ENCODE measurements around the gene CACNG1. TPM values are rescaled to one million over a fixed set of nuclear protein-coding genes. Genes with fewer than 3 reads are reported as not detected.

The CACNG1 gene
- total RNA-seq, 3 donors from 2014 or later = not detected

DNA sequence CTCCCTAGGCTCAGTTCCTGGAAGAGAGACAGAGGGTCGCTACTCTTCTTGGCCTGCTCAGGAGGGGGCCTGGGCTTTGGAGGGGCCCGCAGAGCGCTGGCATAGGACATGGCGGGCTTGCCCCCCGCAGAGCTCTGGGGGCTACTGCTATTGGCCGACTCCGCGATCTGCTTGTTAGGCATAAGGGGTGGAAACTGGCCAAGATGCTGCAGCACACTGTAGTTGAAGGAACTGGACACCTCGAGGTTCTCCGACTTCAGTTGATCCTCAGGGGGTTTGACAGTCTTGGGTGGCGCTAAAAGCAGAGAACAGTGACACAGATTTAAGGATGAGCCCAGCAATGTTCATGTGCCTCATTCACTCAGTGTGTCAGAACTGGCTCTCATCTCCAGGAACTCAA, 33.9 kb downstream of the CACNG1 start:
- Histone ChIP-seq H3K4me3 (no peak overlapping the region), H3K27ac (no peak overlapping the region), H3K4me1 (no peaks in the 10 kb centered on the region), H3K9me3 (no peaks in the 10 kb centered on the region), H3K36me3 (no peaks in the 10 kb centered on the region), H3K27me3 (no peaks in the 10 kb centered on the region)
- TF ChIP-seq, protein P1, sequence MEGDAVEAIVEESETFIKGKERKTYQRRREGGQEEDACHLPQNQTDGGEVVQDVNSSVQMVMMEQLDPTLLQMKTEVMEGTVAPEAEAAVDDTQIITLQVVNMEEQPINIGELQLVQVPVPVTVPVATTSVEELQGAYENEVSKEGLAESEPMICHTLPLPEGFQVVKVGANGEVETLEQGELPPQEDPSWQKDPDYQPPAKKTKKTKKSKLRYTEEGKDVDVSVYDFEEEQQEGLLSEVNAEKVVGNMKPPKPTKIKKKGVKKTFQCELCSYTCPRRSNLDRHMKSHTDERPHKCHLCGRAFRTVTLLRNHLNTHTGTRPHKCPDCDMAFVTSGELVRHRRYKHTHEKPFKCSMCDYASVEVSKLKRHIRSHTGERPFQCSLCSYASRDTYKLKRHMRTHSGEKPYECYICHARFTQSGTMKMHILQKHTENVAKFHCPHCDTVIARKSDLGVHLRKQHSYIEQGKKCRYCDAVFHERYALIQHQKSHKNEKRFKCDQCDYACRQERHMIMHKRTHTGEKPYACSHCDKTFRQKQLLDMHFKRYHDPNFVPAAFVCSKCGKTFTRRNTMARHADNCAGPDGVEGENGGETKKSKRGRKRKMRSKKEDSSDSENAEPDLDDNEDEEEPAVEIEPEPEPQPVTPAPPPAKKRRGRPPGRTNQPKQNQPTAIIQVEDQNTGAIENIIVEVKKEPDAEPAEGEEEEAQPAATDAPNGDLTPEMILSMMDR (IDR thresholded peaks at IDR 0.05) = no peak
- intact Hi-C loops (cut with DNase I; ENCODE audit: low total_unique reads) = no loop called here
- no peak for DNase-seq (ENCODE audit: low spot score in 2 of 2)

GRCh38 chr17:67079491-67079890, 35.1 kb downstream of the CACNG1 start:
- intact Hi-C loops (cut with DNase I; ENCODE audit: low total_unique reads) = no loop called here
- Histone ChIP-seq H3K4me3 (no peak overlapping the region), H3K36me3 (no peaks in the 10 kb centered on the region), H3K4me1 (no peaks in the 10 kb centered on the region), H3K9me3 (no peaks in the 10 kb centered on the region), H3K27me3 (no peaks in the 10 kb centered on the region), H3K27ac (no peak overlapping the region)
- TF ChIP-seq POLR2A (IDR thresholded peaks at IDR 0.05) (no peak), POLR2AphosphoS5 (IDR thresholded peaks at IDR 0.05) (no peak)
- TF ChIP-seq, protein P1 (IDR thresholded peaks at IDR 0.05) = no peak
- no peak for DNase-seq (ENCODE audit: low spot score in 2 of 2)

GRCh38 chr17:67080804-67081203, 36.5 kb downstream of the CACNG1 start:
- H3K27ac ChIP-seq = no peak overlapping the region
- H3K9me3 ChIP-seq = no peaks in the 10 kb centered on the region
- intact Hi-C loops (cut with DNase I; ENCODE audit: low total_unique reads) = no loop called here
- H3K4me1 ChIP-seq = no peaks in the 10 kb centered on the region
- no peaks in the 10 kb centered on the region for H3K36me3 ChIP-seq
- no peaks in the 10 kb centered on the region for H3K27me3 ChIP-seq
- no peak for DNase-seq (ENCODE audit: low spot score in 2 of 2)
- no peak for TF ChIP-seq POLR2A (IDR thresholded peaks at IDR 0.05)
- TF ChIP-seq, protein P1 (IDR thresholded peaks at IDR 0.05) = no peak
- TF ChIP-seq POLR2AphosphoS5 (IDR thresholded peaks at IDR 0.05) = no peak
- H3K4me3 ChIP-seq = no peak overlapping the region

DNA sequence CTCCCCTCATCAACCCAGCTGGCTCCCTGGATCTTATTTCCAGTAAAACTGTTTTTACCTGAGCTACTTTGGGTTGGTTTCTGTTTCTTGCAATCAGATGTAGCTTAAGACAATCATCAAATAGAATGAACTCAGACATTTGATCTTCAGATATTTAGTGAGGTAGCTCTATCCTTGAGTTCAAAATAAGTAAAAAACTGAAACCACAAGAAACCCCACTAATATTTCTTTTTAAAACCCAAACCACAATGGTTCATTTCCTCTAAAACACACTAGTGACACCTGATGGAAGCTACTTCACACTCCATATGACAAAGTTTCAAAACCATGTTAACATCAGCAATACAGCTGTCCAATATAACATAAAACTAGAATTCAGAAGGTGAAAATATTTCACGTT, 37.8 kb downstream of the CACNG1 start:
- Histone ChIP-seq H3K9me3 (no peaks in the 10 kb centered on the region), H3K27me3 (no peaks in the 10 kb centered on the region), H3K4me1 (no peaks in the 10 kb centered on the region), H3K4me3 (no peak overlapping the region), H3K27ac (no peak overlapping the region), H3K36me3 (no peaks in the 10 kb centered on the region)
- intact Hi-C loops (cut with DNase I; ENCODE audit: low total_unique reads) = no loop called here
- no peak for DNase-seq (ENCODE audit: low spot score in 2 of 2)
- TF ChIP-seq POLR2AphosphoS5 (IDR thresholded peaks at IDR 0.05) (no peak), POLR2A (IDR thresholded peaks at IDR 0.05) (no peak)
- TF ChIP-seq, protein P1 (IDR thresholded peaks at IDR 0.05) = no peak

GRCh38 chr17:67085406-67085805, 41.1 kb downstream of the CACNG1 start:
- DNase-seq (ENCODE audit: low spot score in 2 of 2) = no peak
- H3K4me1 ChIP-seq = no peaks in the 10 kb centered on the region
- TF ChIP-seq POLR2AphosphoS5 (IDR thresholded peaks at IDR 0.05) = no peak
- TF ChIP-seq, protein P1 (IDR thresholded peaks at IDR 0.05) = no peak
- TF ChIP-seq POLR2A (IDR thresholded peaks at IDR 0.05) = no peak
- H3K27ac ChIP-seq = no peak overlapping the region
- intact Hi-C loops (cut with DNase I; ENCODE audit: low total_unique reads) = no loop called here
- no peaks in the 10 kb centered on the region for H3K9me3 ChIP-seq
- no peak overlapping the region for H3K4me3 ChIP-seq
- H3K36me3 ChIP-seq = no peaks in the 10 kb centered on the region
- H3K27me3 ChIP-seq = no peaks in the 10 kb centered on the region
